ENCODE data around the gene PARK7.

- TF ChIP-seq CTCF (IDR thresholded peaks at IDR 0.05) (no peak), HOXB13 (CRISPR knock-in tag; IDR thresholded peaks at IDR 0.05; ENCODE audit: low read depth) (no peak), RAD21 (conservative IDR thresholded peaks at IDR 0.05 in 1 of 2, IDR thresholded peaks at IDR 0.05 in 1 of 2) (no peak), RCOR1 (IDR thresholded peaks at IDR 0.05; ENCODE audit: low read depth, low read length) (no peak), CHD2 (IDR thresholded peaks at IDR 0.05; ENCODE audit: low read length, partially characterized antibody) (no peak), USF2 (IDR thresholded peaks at IDR 0.05) (no peak), BHLHE40 (IDR thresholded peaks at IDR 0.05; ENCODE audit: low read depth, low read length) (no peak), MAZ (IDR thresholded peaks at IDR 0.05; ENCODE audit: borderline replicate concordance, low read depth, low read length) (no peak), CBX8 (IDR thresholded peaks at IDR 0.05) (no peak), ZFP36 (IDR thresholded peaks at IDR 0.05; ENCODE audit: borderline replicate concordance, partially characterized antibody) (no peak), POLR2A (IDR thresholded peaks at IDR 0.05; ENCODE audit: low read length) (no peak)
Measured at GRCh38 chr1:7928247-7928646, 33.3 kb upstream of the PARK7 start.

Data from A549 (cell line).